ENCODE data around the gene JAZF1.

JAZF1 gene

GRCh38 chr7:28170701-28171100 lies 9.9 kb downstream of the JAZF1 start:
- TF ChIP-seq JUND (IDR thresholded peaks at IDR 0.05; ENCODE audit: low read depth): no peak
- in situ Hi-C loops (cut with HindIII; ENCODE audit: low pct_unique_long_range_greater_than_20kb, low sequenced_read_pairs): no loop called here
- DNase-seq (ENCODE audit: low read depth in 1 of 2, low spot score in 1 of 2): no peak

- in situ Hi-C loops (cut with HindIII; ENCODE audit: low pct_unique_long_range_greater_than_20kb, low sequenced_read_pairs): no loop called here
- no peak for TF ChIP-seq JUND (IDR thresholded peaks at IDR 0.05; ENCODE audit: low read depth)
Measured at GRCh38 chr7:28169230-28169629, 11.4 kb downstream of the JAZF1 start.

GRCh38 chr7:28168393-28169158 lies 12.0 kb downstream of the JAZF1 start:
- in situ Hi-C loops (cut with HindIII; ENCODE audit: low pct_unique_long_range_greater_than_20kb, low sequenced_read_pairs): no loop called here
- DNase-seq (ENCODE audit: low read depth in 1 of 2, low spot score in 1 of 2): no peak
- no peak for TF ChIP-seq JUND (IDR thresholded peaks at IDR 0.05; ENCODE audit: low read depth)

More at GRCh38 chr7:28169230-28169629, 11.4 kb downstream of the JAZF1 start:
- no peak for DNase-seq (ENCODE audit: low read depth in 1 of 2, low spot score in 1 of 2)

GRCh38 chr7:28166982-28167715 lies 13.4 kb downstream of the JAZF1 start:
- in situ Hi-C loops (cut with HindIII; ENCODE audit: low pct_unique_long_range_greater_than_20kb, low sequenced_read_pairs): no loop called here
- no peak for DNase-seq (ENCODE audit: low read depth in 1 of 2, low spot score in 1 of 2)
- no peak for TF ChIP-seq JUND (IDR thresholded peaks at IDR 0.05; ENCODE audit: low read depth)

- in situ Hi-C loops (cut with HindIII; ENCODE audit: low pct_unique_long_range_greater_than_20kb, low sequenced_read_pairs): no loop called here
- no peak for DNase-seq (ENCODE audit: low read depth in 1 of 2, low spot score in 1 of 2)
- TF ChIP-seq JUND (IDR thresholded peaks at IDR 0.05; ENCODE audit: low read depth): no peak
Measured at GRCh38 chr7:28165961-28166955, 14.3 kb downstream of the JAZF1 start.

- DNase-seq (ENCODE audit: low read depth in 1 of 2, low spot score in 1 of 2): no peak
- TF ChIP-seq JUND (IDR thresholded peaks at IDR 0.05; ENCODE audit: low read depth): no peak
- in situ Hi-C loops (cut with HindIII; ENCODE audit: low pct_unique_long_range_greater_than_20kb, low sequenced_read_pairs): no loop called here
Measured at GRCh38 chr7:28165261-28165660, 15.3 kb downstream of the JAZF1 start.

GRCh38 chr7:28163949-28164348 lies 16.6 kb downstream of the JAZF1 start:
- in situ Hi-C loops (cut with HindIII; ENCODE audit: low pct_unique_long_range_greater_than_20kb, low sequenced_read_pairs): no loop called here
- no peak for TF ChIP-seq JUND (IDR thresholded peaks at IDR 0.05; ENCODE audit: low read depth)
- no peak for DNase-seq (ENCODE audit: low read depth in 1 of 2, low spot score in 1 of 2)

- no peak for TF ChIP-seq JUND (IDR thresholded peaks at IDR 0.05; ENCODE audit: low read depth)
- DNase-seq (ENCODE audit: low read depth in 1 of 2, low spot score in 1 of 2): no peak
- in situ Hi-C loops (cut with HindIII; ENCODE audit: low pct_unique_long_range_greater_than_20kb, low sequenced_read_pairs): no loop called here
Measured at GRCh38 chr7:28161331-28161730, 19.3 kb downstream of the JAZF1 start.

- no peak for TF ChIP-seq JUND (IDR thresholded peaks at IDR 0.05; ENCODE audit: low read depth)
- in situ Hi-C loops (cut with HindIII; ENCODE audit: low pct_unique_long_range_greater_than_20kb, low sequenced_read_pairs): no loop called here
- DNase-seq (ENCODE audit: low read depth in 1 of 2, low spot score in 1 of 2): no peak
Measured at GRCh38 chr7:28160551-28160991, 20.0 kb downstream of the JAZF1 start.

- no peak for DNase-seq (ENCODE audit: low read depth in 1 of 2, low spot score in 1 of 2)
- no peak for TF ChIP-seq JUND (IDR thresholded peaks at IDR 0.05; ENCODE audit: low read depth)
- in situ Hi-C loops (cut with HindIII; ENCODE audit: low pct_unique_long_range_greater_than_20kb, low sequenced_read_pairs): no loop called here
Measured at GRCh38 chr7:28157831-28158416, 22.7 kb downstream of the JAZF1 start.

- no peak for DNase-seq (ENCODE audit: low read depth in 1 of 2, low spot score in 1 of 2)
- no peak for TF ChIP-seq JUND (IDR thresholded peaks at IDR 0.05; ENCODE audit: low read depth)
- in situ Hi-C loops (cut with HindIII; ENCODE audit: low pct_unique_long_range_greater_than_20kb, low sequenced_read_pairs): no loop called here
Measured at GRCh38 chr7:28157076-28157745, 23.4 kb downstream of the JAZF1 start.
